Retina (tissue), 1 donor: ENCODE measurements around the gene ZNF132.
"Not testable (repeated sequence)": the region's sequence is repeated elsewhere in the genome, so short reads cannot be mapped to it uniquely, and the experiment has no call there.

Experiments
- DNase-seq: peaks from one replicate; pipeline ENCODE4 v3.0.0-alpha.2; 2016

The ZNF132 gene

DNA sequence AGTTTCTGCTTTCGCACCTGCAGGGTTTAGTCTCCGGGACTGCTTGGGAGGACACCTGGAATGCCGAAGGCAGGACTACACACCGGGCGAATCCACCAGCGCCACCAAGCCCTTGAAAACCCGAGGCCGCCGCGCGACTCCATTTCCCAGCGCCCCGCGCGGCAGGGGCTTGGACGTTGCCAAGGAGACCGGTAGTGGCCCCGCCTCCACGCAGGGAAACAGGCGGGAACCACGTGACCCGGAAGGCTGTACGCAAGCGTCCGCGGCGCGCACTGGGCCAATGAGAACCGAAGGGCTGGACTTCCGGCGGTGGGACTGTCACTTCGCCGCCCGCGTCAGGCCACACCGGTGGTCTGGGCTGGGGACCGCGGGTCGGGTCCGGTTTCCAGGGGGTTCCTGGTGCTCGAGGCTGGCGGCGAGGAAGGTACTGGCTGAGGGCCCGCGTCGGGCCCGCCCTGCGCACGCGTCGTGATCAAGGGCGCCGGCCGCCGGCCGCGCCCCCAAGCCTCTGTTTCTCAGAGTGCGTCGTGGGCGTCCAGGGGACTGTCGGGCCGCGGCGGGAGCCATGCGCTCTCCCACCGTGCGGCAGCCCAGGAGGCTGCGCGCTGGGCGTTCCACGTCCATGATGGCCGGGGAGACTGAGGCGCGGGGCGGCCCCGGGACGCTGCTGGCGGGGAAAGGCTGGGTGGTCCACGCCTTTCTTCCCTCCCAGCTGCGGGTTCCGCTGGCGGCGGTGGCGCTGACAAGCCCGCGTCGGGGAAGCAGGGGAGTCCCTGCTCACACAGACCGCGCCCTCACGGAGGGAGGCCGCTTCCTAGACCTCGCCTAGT lies 27.0 kb upstream of the ZNF132 start, which contains the start of gene ZNF324:
ZNF324 (plus strand) TSS at position 321 of the 830 bp plus-strand sequence. CDS start 2,106 bp downstream, outside the sequence.
- DNase-seq = peak; percentile 97

GRCh38 chr19:58466089-58466759 lies 26.3 kb upstream of the ZNF132 start:
- DNase-seq = no peak

DNA sequence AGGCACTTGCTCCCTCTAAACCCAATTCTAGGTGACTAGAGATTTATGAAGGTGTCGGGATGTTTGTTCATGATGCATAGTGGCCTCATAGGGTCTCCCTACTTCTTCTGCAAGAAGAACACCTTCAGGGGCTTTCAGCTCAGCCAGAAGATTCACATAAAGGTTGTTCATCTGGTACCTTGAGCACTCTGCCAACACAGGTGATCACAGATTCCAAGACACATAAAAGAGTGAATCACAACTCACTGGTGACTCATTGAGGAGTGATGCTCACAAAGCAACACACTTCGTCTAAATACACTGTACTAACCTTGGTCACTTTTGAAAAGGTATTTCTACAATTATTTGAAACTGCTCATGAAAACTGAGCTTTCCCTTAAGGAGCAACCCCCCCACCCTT lies 20.1 kb upstream of the ZNF132 start:
- DNase-seq = no peak

GRCh38 chr19:58456111-58456510 lies 16.2 kb upstream of the ZNF132 start:
- DNase-seq = no peak

- no peak for DNase-seq
These were observed 15.4 kb upstream of the ZNF132 start for GRCh38 chr19:58455306-58455705.

DNA sequence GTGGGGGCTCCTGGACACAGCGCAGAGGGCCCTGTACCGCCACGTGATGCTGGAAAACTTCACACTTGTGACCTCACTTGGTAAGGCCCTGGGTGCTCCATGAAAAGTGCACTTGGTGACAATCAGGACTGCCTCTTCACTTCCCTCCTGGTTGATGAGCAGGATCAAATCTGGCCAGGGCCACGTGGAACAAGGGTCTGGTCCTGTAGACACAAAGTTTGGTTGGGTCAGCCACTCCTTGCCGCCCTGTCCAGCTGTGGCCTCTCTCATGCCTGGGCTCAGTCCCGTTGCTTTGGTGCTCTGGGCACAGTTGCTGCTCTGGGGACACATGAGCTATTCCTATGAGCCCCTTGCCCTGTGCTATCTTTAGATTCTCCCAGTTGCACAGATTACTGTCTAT lies 13.8 kb upstream of the ZNF132 start:
- no peak for DNase-seq

GRCh38 chr19:58451358-58452101 lies 11.6 kb upstream of the ZNF132 start, which contains the start of gene ZNF324B:
TSS of gene ZNF324B (plus strand) at chr19:58451622. CDS start at chr19:58453702, 2,080 bp downstream.
- peak; percentile 97 for DNase-seq

GRCh38 chr19:58450856-58451357 lies 11.0 kb upstream of the ZNF132 start:
- no peak for DNase-seq

DNA sequence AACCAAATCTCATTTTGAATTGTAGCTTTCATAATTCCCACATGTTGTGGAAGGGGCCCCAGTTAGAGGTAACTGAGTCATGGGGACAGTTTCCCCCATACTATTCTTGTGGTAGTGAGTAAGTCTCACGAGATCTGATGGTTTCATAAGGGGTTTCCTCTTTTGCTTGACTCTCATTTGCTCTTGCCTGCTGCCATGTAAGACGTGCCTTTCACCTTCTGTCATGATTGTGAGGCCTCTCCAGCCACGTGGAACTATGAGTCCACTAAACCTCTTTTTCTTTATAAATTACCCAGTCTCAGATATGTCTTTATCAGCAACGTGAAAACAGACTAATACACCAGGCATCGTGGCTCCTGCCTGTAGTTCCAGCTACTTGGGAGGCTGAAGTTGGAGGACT lies 10.0 kb upstream of the ZNF132 start:
- DNase-seq = not testable (repeated sequence)

DNA sequence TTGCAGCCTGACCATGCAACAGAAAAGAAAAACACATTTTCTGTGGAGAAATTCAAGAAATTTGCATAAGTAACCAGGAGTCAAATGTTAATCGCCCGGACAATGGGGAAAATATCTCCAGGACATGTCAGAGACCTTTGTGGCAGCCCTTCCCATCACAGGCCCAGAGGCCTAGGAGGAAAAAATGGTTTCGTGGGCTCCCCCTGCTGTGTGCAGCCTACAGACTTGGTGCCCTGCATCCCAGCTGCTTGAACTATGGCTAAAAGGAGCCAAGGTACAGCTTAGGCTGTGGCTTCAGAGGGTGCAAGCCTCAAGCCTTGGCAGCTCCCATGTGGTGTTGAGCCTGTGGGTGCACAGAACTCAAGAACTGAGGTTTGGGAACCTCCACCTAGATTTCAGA lies 8.9 kb upstream of the ZNF132 start:
- not testable (repeated sequence) for DNase-seq

DNA sequence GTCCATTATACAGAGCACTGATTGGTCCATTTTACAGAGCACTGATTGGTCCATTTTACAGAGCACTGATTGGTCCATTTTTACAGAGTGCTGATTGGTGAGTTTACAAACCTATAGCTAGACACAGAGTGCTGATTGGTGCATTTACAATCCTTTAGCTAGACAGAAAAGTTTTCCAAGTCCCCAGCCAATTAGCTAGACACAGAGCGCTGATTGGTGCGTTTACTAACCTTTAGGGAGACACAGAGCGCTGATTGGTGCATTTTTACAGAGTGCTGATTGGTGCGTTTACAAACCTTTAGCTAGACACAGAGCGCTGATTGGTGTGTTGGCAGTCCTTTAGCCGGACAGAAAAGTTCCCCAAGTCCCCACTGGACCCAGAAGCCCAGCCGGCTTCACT lies 3.0 kb upstream of the ZNF132 start:
- not testable (repeated sequence) for DNase-seq

GRCh38 chr19:58440556-58440955 lies 603 bp upstream of the ZNF132 start:
- peak; percentile 9 for DNase-seq

DNA sequence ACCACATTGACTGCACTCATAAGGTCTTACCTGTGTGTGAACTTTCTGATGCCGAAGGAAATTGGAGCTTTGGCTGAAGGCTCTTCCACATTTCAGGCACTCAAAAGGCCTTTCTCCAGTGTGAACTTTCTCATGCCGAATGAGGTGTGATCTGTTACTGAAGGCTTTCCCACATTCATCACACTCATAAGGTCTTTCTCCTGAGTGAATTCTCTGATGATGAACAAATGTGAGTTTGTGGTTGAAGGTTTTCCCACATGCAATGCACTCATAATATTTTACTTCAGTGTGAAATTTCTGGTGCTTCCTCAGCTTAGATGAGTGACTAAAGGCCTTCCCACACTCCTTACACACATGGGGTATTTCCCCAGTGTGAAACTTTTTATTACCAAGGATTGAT lies 5.7 kb downstream of the ZNF132 start:
- DNase-seq = no peak

DNA sequence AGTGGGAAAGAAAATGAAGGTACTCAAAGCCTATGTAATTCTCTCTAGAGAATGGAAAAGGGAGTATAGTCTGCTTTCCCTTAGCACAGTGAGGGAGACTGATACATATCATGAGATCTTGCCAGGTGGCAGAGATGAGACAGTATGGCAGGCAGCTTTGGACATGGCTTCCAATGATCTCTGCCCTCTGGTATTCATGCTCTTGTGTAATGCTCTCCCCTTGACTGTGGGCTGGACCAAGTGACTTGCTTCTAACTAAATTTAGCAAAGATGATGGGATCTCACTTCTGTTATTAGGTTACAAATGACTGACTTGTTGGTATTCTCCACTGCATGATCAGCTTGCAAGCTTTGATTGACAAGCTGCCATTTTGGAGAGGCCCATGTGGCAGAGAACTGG lies 10.2 kb downstream of the ZNF132 start:
- DNase-seq = no peak

DNA sequence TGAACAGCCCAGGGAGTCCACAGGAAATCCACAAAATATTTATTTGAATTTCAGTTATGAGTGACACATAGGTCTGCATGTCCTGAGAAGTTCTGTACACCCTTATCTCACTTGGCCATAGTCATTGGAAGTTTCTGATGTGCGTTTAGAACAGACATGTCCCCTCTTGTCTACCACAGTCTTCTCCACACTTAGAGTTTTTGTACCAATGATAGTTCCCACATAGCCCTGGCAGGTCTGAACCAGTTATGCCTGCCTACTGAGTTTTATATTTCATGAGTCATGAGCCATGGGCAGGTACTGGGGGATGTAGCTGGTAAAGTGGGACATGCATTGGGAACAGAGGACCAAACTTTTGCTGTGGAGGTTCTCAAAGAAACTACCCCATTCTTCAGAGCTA lies 11.3 kb downstream of the ZNF132 start:
- DNase-seq = no peak

DNA sequence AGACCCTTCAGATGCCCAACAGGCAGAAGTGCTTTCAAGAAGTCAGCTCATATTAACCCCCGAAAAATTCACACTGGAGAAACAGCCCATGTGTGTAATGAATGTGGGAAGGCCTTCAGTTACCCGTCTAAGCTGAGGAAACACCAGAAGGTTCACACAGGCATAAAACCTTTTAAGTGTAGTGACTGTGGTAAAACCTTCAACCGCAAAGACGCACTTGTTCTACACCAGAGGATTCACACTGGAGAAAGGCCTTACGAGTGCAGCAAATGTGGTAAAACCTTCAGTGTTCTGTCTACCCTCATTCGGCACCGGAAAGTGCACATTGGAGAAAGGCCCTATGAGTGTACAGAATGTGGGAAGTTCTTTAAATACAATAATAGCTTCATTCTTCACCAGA lies 22.9 kb downstream of the ZNF132 start:
- DNase-seq = no peak

- no peak for DNase-seq
These were observed 23.3 kb downstream of the ZNF132 start for GRCh38 chr19:58416604-58417003.

DNA sequence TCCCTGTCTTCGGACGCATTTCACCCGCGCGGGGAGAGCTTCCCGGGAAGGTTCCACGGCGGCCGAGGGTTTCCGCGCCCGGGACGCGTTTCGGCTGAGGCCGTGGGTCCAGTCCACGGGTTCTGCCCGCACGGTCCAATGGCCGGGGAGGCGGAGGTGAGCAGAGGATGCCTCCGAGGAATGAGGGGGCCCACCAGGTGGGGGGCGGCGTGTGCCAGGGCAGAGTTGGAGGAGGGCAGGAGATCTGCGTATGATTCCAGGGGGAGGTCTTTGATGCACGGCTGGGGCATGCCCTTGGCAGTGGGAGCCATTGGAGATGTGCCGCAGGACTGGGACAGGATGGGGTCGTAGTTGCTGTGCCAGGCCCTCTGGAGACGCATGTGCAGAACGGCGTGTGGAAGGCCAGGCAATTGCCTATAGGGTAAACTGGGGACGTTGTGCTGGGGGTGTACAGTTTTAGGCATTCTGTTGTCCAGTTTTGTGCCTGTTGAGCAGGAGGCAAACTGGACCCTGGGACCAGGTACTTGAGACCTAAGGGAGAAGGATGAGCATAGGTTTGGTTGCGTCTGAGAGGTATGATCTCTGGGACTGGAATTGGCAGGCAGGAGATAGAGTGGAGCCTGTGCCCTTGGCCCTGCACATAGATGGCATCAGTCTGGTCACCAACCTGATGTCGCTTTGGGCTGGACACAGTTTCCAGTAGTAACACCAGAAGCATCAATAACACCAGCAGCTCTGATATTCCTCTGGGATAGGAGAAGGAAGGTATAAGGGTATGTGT lies 30.8 kb downstream of the ZNF132 start:
- peak; percentile 54 for DNase-seq

DNA sequence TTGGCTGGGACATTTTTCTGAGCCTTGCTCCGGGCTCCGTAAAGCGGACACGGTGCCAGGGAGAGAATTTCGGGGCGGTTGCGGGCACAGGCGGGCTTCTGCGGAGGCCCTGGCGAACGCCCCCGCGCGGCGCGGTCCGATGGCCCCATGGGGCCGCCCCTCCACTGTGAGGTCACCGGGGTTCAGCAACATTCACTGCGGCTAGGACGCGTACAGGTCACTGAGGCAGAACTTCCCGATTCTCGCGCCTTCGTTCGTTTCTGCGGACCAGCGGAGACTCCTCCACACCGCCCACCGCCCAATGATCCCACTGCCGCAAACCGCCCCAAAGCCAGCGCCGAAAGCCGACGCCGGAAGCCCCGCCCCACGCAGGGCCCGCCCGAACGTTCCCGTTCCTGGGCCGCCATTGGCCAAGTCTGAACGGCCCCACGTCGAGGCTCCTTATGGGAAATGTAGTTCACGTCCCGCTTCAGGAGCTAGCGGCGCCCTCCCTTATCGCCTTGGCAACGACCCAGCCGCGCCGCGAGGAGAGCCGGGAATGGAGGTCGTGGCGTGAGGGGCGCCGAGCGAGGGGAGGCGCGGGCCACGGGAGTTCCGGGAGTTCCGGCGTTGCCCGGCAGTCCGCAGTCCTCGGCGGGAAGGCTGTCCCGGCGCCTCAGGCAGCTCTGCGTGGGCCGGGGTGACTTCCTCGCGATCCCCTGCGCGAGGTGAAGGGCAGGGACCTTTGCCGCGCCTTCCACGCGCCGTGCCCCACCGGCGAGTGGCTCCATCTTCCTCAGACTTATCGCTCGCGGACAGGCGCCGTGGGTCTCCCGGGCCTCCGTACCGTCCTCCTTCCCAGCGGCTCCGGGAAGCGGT lies 31.6 kb downstream of the ZNF132 start, which contains the start of gene ZNF584:
ZNF584 (plus strand) TSS at position 498 of the 858 bp plus-strand sequence. CDS start 499 bp downstream, outside the sequence.
- peak; percentile 97 for DNase-seq

DNA sequence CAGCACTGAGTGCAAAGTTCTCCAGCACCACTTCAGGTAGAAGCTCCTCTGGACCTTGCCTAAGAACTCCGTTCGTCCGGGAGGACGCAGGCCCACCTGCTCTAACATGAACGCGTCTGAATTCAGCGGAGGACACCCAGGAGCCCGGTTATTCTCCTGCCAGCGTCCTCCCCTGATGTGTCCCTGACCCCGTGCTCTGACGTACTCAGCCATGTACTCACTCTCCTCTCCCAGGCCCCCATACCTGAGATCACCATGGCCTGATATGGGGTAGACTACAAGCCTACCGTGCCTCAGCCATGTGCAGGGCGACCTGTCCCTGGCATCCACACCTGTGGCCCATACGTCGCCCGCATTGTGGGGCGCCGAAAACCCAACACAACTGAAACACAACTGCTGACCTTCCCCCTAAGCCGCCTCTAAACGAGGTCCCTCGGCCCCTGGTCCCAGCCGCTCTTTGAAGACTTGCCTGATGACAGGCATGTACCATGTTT lies 32.2 kb downstream of the ZNF132 start:
- DNase-seq = no peak
